GM19452 (cell line): ENCODE results near the gene GPA33.
A peak's percentile ranks its signal among the peaks of the same experiment; 100 is the strongest.

Source experiments
- ATAC-seq: cut with Tn5 transposase; IDR thresholded peaks from one replicate; pipeline ENCODE4 v1.9.1; 2021; ENCODE audit not compliant: unreplicated experiment

The GPA33 gene

DNA sequence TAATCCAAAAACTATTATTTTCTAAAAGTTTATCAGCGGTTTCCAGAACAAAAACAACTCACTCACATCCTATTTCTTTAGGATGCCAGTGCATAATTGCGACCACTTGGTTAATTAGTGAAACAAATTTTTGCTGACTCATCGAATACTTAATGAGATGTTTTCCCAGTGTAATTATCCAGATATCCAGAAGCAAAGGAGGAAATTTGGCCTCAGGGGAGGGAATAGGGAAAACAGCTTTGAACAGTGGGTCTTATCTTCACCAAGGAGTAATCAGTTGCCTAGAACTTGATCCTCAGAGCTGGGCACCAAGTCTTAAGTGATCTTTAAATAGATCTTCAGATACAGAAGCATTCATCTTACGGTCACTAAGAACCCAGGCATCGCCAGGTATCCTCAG is 28.0 kb upstream of the GPA33 start:
- no peak for ATAC-seq

DNA sequence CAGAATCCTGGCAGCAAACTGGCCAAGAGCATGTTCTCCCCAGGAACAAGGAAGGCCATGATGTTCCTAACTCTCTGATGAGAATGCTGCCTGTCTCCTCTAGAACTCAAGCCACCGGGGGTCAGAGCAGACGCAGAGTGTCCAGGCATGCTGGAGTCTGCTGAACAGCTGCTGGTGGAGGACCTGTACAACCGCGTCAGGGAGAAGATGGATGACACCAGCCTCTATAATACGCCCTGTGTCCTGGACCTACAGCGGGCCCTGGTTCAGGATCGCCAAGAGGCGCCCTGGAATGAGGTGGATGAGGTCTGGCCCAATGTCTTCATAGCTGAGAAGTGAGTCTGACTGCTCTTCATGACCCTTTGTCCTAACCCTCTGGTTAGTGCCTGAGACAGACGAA is 27.0 kb upstream of the GPA33 start:
- ATAC-seq = no peak

DNA sequence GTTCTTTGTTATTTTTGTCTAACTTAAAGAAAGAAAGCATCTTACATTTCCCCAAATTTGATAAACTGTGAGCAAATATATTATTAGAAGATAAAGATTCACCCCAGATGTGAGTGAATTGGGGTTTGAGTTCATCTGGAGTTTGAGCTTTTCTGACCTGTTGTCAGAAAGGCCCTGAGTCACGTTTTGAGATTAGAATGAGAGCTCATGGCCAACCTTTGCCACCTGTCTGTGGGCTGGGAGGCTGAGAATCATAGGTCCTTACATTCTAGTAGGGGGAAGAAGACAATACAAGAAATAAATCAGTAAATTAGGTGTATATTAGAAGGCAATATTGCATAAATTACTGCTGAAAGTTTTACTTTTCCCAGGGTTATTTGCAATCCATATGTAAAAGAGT is 26.0 kb upstream of the GPA33 start:
- ATAC-seq = no peak

DNA sequence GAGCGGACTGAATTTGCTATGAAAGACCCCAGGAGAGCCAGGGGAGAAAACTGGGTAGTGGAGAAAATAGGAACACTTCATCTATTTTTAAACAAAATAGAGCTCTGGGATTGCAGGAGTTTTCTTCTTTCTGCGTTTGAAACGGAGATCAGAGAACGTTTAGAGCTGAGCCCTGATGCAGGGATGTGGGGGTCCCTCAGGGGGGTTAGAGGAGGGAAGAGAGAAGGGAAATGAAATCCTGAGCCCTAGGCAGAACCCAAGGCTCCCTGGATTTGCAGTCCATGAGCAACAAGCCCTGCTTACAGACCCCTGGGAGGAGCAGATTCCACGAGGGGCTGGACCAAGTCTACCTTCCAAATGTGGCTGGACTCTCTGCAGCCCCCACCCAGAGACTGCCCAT is 25.5 kb upstream of the GPA33 start:
- no peak for ATAC-seq

DNA sequence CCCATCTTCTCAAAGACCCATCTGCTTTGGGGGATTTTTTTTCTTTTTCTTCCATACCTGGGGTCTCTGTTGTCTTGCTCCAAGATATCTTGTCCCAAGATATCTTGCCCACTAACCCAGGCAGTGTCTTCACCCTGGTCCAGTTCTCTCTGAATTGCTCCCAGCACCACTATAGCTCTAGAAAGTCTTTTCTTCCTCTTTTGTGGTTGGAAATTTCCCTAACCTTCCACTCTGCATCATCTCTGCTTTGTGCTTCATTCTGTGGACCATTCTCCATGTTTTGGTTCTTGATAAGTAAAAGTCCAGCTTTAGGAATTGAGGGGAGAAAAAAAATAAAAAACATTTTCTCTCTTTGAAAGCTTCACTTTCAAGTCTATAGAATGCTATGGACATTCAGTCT is 24.5 kb upstream of the GPA33 start:
- no peak for ATAC-seq

DNA sequence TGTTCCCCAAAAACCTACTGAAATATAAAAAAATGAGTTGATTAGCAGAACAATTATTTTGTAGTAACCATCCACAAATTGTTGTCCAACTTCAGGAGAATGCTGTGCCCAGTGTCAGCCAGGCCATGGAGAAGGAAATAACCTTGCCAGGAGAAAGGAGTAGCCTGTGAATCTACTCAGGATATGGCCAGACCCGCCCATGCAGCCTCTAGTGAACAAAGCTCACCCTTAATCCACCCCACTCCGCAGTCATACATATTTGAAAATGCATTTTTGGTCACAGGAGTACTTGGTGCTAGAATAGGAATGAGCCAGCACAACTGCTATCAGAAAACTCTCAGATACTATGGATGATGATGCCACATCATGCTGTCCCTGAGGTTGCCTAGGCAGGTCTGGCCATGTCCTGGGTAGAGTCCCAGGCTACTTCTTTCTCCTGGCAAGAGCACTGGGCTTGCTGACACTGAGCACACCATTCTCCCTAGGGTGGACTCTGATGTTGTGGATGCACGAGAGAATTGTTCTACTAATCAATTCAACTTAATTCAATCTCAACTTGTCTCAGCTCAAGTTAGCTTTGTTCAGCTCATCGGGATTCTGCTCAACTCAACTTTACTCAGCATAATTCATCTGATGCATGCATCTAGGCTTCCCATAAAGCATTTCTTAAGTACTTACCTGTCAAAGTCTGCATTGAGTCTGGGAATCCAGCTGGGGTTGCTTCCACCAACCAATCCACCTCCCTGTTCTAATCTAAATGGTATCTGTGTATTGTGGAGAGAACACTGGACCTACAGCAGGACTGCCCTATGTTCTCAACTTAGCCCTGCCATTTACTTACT is 21.9 kb upstream of the GPA33 start:
- no peak for ATAC-seq

DNA sequence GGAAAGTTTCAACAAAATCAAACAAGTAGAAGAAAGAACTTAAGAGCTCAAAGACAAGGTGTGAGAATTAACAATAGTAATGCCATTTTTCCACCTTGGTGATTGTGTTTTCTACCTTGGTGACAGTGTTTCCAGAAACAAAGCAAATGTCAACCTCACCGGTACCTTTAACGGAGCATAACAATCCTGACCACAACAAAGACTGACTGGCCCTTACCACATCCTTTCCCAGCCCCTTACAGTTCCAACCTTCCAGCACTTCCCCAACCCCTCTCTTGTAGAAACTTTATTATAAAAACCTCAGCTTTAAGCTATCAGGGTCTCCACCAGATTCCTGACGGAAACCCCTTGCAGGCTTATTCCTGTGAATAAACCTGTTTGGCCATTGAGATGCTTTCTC is 20.4 kb upstream of the GPA33 start:
- no peak for ATAC-seq

DNA sequence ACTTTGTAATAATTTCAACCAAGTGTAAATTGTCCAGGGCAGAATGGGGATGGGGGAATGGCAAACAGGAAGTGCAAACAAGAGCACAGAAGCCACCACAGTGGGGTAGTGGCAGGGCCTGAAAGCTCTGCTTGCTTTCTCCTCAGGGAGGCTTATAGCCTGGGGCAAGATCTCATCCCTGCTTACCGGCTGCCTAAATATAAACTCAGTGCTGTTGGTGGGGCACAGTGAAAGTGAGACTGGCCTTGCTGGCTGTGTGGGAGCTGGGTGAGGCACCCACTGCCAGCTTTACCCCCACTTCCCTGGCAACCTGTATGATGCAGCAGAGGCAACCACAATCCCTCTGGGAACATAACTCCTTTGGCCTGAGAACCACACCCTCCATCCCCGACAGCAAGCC is 18.9 kb upstream of the GPA33 start:
- ATAC-seq = no peak

DNA sequence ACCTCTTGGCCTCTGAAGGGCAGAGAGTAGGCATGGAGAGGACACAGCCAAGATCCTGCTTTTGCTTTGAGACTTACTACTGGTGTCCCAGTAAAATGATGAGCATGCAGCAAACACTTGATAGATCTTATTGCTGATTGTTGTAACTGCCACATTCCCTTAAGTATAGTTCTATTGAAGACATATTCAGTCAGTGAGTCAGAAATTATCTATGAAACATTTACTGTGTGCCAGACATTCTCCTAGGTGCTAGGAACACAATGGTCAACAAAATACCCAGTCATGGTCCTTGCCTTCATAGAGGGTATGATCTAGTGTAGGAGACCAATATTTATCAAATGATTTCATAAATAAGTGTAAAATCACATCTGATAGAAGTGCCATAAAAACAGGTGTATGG is 17.3 kb upstream of the GPA33 start:
- ATAC-seq = no peak

DNA sequence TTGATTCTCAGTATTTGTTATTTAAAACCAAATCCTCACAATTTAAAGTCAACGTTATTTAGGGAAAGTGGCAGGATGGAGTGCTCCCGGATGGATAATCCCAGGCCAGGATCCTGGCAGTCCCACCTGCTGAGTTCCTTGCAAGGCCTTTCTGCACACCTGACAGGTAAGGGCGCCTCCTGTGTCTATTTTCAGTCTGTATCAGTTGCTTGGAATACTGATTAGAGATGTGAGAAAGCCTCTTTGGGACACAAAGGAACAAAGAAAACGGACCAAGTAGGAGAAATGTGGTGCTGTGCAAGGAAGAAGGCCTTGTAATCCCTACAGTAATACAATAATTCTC is 15.9 kb upstream of the GPA33 start:
- ATAC-seq = no peak

DNA sequence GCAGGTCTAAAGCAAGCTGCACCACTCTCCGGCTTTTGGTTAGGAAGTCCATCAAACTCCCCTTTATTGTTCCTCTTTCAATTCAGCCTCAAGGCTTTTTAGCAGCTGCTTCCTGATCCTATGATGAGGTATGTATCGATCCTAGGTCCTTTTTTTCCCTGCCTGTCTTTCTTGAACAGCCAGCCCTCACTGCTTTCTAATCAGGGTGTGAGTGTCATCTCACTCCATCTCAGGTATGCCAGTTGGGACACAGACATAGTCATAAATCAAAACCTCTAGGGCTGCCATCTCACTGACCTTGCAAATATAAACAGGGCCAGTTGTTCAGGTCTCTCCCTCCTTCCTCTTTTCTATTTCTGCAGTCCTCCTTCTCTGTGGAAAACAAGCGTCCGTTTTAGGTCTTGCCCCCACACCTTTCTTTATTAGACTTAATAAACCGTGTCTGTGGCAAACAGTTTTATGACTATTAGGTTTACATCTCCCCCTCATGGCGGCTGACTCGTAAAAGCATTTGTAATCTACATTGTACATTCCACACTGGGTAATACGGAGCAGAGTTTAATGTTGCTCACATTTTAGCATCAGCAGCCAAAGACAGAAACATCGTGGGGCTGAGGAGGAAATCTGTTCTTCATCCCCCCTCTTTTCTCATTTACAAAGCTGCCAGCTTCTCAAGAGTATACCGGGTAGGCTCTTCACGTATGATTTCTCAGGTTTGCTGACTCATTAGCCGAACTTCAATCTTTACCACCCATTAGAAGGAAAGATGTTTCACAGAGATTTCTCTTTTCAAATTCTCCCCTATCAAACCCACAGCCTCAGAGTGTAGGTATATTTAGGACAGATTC is 15.3 kb upstream of the GPA33 start:
- no peak for ATAC-seq

DNA sequence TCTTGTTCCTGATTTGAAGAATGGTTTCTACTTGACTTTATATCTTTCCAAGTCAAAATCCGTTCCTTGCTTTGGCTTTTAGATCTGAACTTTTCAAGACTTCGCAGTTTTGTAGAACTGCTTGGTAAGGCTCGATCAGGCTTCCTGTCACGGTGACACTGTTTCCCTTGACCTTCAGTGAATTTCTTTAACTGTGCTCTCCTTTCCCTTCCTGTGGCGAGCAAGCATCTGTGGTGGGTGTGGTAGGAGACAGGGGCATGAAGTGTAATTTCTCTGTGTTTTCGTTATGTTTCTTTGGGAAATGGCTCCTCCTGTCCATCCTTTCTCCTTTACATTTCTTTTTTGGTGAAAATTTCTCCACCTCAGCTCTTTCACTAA is 14.1 kb upstream of the GPA33 start:
- ATAC-seq = peak; percentile 66

DNA sequence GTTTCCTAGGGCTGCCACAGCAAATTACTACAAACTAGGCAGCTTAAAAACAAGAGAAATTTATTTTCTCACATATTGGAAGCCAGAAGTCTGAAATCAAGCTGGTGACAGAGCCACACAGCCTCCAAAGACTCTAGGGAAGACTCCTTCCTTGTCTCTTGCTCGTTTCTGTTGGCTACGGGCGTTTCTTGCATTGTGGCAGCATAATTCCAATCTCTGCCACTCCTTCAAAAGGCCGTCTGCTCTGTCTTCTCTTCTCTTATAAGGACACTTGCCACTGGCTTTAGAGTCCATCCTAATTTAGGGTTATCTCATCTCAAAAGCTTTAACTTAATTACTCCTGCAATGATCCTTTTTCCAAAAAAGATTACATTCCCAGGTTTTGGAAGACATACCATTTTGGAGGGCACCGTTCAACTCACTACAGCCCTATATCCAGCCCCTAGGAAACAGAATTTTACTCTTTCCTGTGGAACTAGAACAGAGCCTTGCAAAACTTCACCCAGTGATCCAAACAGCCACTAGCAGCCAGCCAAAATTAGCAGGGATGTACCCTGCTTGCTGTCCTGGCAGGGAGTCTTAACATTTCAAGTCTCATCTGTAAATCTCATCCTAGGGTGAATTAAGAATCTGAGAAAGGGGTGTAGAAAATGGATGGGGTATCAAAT is 12.9 kb upstream of the GPA33 start:
- no peak for ATAC-seq

DNA sequence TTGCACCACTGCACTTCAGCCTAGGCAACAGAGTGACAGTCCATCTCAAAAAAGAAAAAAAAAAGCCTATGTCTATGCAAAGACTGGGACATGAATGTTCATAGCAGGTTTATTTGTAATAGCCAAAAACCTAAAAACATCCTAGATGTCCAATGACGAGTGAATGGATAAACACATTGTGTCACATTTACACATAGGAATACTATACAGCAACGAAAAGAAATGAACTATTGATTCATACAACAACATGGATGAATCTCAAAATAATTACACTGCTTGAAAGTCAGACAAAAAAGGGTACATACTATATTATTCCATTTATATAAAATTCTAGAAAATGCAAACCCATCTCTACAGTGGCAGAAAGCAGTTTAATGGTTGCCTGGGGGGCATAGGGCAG is 11.6 kb upstream of the GPA33 start:
- ATAC-seq = no peak

DNA sequence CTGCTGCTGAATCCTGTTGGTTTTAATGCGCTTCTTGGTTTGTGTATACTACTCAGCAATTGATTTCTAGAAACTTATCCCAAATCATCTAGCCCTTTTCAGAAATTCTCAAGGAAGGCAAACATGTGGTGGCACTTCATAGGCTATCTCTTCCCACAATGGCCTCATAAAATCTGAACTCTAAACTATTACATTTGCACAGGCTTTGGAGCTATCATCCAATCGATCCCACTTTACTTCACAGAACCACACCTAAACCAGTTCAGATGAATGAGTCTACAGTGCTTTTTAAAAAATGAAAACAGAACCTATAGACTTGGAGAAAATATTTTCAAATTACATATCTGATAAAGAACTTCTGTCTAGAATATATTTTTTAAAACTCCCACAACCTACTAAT is 10.6 kb upstream of the GPA33 start:
- no peak for ATAC-seq

DNA sequence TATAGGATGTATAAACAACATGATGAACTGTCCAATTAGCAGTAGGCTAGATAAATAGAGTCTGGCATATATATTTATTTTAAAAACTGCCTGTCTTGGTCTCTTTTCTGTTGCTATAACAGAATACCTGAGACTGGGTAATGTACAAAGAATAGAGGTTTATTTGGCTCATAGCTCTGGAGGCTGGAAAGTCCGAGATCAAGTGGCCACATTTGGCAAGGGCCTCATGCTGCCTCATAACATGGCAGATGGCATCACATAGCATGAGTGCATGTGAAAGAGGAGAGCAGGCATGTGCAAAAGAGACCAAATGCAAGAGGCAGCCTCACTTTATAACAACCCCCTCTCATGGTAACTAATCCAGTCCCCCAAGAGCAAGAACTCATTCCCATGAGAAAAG is 9.7 kb upstream of the GPA33 start:
- ATAC-seq = no peak

DNA sequence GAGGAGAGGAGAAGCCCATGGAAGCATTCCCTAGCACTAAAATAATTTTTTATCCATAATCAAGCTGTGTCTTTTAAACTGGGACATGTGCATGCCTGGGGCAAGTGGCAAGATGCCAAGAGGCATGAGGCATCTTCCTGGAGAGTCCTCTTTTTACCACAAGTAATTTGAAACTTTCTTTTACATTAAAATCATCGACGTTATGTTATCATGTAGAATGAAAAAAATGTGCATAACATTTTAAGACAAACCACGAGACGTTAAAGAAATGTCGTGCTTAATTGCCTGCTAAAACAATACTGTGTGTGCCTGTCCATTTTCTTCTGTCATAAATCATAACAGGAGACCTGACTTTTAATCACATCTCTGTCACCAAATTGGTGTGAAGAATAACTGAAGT is 5.2 kb upstream of the GPA33 start:
- no peak for ATAC-seq

DNA sequence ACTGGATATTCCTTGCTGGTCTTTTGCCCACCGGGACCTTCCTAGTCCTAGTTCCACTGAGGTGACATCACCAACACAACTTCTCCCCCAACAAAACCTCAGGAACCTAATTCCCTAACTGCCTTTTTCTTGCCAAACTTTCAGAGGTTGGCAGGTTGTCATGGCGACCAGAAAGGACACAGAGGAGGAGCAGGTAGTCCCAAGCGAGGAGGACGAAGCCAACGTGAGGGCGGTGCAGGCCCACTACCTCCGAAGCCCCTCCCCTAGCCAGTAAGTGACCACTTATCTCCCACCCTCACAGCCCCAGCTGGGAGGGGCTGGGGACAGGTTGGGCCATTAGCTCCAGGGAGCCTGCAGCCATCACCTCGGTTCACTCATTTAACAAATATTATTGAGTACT is 4.5 kb upstream of the GPA33 start:
- no peak for ATAC-seq

DNA sequence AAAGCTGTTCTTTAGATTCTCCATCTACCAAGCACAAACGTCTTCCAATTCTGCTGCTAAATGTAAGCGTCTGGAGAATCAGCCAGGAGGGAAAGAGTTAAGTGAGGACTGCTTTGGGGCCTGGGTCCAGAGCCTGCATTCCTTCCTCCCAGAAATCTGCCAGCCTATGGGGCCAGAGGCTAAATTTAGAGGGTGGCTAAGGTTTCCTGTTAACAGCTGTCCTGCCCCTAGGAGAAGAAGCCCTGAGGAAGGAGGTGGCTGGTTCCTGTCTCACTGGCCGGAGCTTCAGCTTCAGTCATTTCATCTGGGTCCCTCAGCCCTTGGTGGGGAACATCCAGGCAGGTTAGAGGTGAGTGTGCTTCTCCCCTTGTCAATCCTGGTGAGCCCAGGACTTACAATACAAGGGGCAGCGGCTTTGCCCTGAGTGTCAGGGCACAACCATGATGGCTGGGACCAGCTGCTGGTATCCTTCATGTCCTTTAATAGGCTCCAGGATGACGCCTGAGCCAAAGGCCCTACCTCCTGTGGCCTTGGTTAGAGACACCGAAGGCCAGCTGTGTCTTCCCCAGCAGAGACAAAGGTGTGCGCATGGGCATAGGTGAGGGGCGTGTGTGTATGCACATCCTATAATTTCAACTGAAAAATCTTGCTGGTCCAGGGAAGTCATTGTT is 3.8 kb upstream of the GPA33 start, which contains the start of gene STYXL2:
TSS of gene STYXL2 (plus strand) at position 230 of the 671 bp plus-strand sequence. CDS start 775 bp downstream, outside the sequence.
- ATAC-seq = no peak

DNA sequence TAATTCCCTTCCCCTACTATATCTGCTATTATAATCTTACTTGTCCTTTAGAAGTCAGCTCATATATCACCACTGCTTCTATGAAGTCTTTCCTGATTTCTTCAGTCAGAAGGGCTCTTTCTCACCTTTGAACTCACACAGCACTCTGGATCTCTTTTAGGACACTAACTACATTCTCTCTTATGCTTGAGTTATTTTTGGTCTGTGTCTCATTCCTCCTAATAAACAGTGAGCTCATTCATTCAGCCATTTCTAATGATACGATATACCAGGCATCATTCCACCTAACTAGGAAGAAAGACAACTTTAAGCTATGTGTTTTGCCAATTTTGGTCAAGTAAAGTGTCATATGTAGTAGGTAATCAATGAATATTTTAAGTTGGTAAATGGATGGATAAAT is 2.5 kb upstream of the GPA33 start:
- no peak for ATAC-seq

DNA sequence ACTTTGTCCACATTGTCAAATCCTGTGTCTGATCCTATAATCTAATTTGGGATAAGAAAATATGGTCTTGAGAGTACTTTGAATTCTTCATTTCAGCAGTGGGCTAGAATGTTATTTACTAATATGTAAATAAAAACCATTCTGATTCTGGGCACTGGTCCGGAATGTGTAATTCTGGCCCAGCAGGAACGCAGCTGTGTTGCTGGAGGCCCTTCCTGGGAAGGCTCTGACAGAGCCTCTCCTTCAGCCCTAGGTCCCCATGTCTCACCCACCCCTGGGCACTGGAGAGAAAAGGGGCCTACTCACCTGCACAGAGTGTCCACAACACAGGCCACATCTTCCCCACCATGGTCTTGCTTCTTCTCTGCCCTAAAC is 251 bp downstream of the GPA33 start:
- no peak for ATAC-seq
